ENCODE data around the gene LRRC32.

The LRRC32 gene

DNA sequence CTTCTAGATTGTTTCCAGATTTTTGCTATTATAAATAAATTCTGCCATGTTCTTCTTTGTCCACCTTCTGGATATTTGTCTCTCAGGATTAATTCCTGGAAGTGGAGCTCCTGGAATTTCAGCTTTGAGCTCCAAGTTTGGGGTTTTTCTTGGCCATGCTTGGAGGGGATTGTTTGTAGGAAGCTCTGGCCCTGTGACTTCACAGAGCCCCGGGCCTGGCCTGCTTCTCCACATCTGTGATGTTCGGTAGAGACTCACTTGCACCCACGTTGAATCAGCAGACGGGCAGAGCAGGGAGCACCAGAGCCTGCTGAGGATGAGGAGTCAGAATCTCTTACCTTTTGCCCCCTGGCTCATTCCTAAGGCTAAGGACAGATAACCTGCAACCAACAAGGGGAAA, 35.7 kb downstream of the LRRC32 start:
- TF ChIP-seq, protein P1, sequence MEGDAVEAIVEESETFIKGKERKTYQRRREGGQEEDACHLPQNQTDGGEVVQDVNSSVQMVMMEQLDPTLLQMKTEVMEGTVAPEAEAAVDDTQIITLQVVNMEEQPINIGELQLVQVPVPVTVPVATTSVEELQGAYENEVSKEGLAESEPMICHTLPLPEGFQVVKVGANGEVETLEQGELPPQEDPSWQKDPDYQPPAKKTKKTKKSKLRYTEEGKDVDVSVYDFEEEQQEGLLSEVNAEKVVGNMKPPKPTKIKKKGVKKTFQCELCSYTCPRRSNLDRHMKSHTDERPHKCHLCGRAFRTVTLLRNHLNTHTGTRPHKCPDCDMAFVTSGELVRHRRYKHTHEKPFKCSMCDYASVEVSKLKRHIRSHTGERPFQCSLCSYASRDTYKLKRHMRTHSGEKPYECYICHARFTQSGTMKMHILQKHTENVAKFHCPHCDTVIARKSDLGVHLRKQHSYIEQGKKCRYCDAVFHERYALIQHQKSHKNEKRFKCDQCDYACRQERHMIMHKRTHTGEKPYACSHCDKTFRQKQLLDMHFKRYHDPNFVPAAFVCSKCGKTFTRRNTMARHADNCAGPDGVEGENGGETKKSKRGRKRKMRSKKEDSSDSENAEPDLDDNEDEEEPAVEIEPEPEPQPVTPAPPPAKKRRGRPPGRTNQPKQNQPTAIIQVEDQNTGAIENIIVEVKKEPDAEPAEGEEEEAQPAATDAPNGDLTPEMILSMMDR (IDR thresholded peaks at IDR 0.05; ENCODE audit: control insufficient read depth, extremely low read depth, insufficient read depth), result no peak
- no peak for DNase-seq (ENCODE audit: low read depth)
- H3K4me3 ChIP-seq (ENCODE audit: low read depth, low read length), result no peak overlapping the region

DNA sequence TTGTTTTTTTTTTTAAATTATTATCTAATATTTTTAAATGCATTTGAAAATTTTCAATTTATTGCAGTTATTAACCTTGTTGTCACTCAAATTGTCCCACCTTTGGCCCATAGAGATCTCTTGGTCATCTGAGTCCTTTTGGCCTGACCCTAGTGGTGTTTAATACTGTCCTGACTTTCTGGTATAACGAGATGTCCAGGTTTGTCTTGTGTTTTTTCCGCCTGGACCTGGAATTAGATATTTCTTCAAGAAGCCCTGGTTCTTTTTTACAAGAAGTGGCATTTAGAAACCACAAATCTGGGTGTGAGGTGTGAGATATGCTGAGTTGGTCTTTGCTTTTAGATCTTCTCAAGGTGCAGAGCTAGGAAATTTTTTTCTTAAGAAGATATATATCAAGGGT, 38.1 kb downstream of the LRRC32 start:
- no peak overlapping the region for H3K4me3 ChIP-seq (ENCODE audit: low read depth, low read length)
- DNase-seq (ENCODE audit: low read depth), result no peak
- TF ChIP-seq, protein P1 (IDR thresholded peaks at IDR 0.05; ENCODE audit: control insufficient read depth, extremely low read depth, insufficient read depth), result no peak

DNA sequence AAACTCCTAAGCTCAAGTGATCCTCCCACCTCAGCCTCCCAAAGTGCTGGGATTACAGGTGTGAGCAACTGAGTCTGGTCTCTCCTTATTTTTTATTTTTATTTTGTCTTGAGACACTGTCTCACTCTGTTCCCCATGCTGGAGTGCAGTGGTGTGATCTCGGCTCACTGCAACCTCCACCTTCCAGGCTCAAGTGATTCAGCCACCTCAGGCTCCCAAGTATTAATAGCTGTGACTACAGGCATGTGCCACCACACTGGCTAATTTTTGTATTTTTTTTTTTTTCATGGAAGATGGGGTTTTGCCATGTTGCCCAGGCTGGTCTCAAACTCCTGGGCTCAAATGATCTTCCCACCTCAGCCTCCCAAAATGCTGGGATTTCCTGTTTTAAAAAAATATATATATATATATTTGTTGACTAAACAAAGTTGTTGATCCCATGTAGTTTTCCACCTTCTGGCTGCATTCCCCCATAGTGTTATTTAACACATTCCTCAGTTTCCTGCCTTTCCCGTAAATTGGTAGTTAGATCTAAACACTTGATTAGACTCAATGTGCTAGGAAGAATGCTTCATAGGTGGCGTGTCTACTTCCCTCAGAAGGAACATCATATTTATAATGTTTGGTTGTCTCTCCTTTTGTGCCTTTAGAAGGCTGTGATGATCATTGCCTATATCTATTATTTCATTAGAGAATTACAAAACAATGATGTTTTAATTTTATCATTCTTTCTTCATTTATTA, 38.8 kb downstream of the LRRC32 start:
- TF ChIP-seq, protein P1 (IDR thresholded peaks at IDR 0.05; ENCODE audit: control insufficient read depth, extremely low read depth, insufficient read depth), result no peak
- DNase-seq (ENCODE audit: low read depth), result no peak

DNA sequence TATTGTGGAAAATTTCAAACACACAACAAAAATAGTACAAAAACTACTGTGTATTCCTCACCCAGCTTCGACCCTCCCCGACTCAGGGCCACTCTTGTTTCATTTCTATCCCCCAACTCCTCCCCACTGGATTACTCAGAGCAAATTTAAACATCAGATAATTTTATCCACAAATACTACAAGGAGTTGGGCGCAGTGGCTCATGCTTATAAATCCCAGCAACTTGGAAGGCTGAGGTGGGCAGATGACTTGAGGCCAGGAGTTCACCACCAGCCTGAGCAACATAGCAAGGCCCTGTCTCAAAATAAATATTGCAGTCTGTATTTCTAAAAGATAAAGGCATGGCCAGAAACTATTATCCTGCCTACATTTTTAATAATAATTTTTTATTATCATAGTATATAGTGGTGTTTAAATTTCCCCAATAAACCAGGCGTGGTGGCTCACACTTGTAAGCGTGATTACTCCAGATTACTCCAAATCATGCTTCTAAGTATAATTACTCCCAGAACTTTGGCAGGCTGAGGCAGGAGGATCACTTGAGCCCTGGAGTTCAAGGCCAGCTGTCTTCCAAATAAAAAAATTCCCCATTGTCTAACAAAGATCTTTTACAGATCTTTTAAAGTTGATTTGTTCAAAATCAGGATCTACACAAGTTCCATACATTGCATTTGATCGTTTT, 39.8 kb downstream of the LRRC32 start:
- TF ChIP-seq, protein P1 (IDR thresholded peaks at IDR 0.05; ENCODE audit: control insufficient read depth, extremely low read depth, insufficient read depth), result no peak
- H3K4me3 ChIP-seq (ENCODE audit: low read depth, low read length), result no peak overlapping the region

More for the DNA sequence above, 38.8 kb downstream of the LRRC32 start:
- no peak overlapping the region for H3K4me3 ChIP-seq (ENCODE audit: low read depth, low read length)

GRCh38 chr11:76629853-76630599, 40.5 kb downstream of the LRRC32 start:
- no peak overlapping the region for H3K4me3 ChIP-seq (ENCODE audit: low read depth, low read length)
- no peak for DNase-seq (ENCODE audit: low read depth)
- TF ChIP-seq, protein P1 (IDR thresholded peaks at IDR 0.05; ENCODE audit: control insufficient read depth, extremely low read depth, insufficient read depth), result no peak

More for the DNA sequence above, 39.8 kb downstream of the LRRC32 start:
- no peak for DNase-seq (ENCODE audit: low read depth)

GRCh38 chr11:76629116-76629852, 41.3 kb downstream of the LRRC32 start:
- no peak overlapping the region for H3K4me3 ChIP-seq (ENCODE audit: low read depth, low read length)
- DNase-seq (ENCODE audit: low read depth), result no peak
- TF ChIP-seq, protein P1 (IDR thresholded peaks at IDR 0.05; ENCODE audit: control insufficient read depth, extremely low read depth, insufficient read depth), result no peak
